ENCODE results near the gene GPR25.

The GPR25 gene

GRCh38 chr1:200874694-200875093 lies 1.9 kb downstream of the GPR25 start:
- H3K9ac ChIP-seq (ENCODE audit: low read depth, low read length, poor library complexity, severe bottlenecking), result no peak overlapping the region

DNA sequence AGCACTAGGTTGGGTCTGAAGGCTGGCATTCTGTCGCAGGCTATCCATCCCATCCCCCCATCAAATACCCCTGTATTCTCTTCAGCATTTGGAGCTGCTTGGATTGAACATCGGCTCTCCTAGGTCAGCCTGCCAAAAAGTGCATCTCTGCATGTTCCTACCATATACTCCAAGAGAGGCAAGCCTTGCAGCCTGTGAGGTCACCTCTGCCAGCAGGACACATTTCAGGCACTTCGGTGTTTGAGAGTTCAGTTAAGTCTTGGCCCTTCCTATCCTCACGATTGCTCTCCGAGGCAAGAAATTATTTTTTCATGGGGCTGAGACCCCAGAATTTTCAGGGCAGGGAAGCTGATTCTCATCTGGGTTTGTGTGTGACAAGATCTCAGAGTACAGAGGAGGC lies 2.6 kb downstream of the GPR25 start:
- Histone ChIP-seq H3K79me2 (ENCODE audit: insufficient read depth, low read length) (peaks cover under 1% of the 10 kb centered on the region; the same call in 1 of the 2 replicates), H2AFZ (ENCODE audit: low read length) (no peak overlapping the region), H3K9me3 (ENCODE audit: insufficient read depth, low read depth, low read length) (no peaks in the 10 kb centered on the region), H3K9me2 (replicated peaks; ENCODE audit: low read depth, low read length) (no peaks in the 10 kb centered on the region), H3K4me3 (ENCODE audit: low read length, poor library complexity, severe bottlenecking) (no peak overlapping the region), H3K27me3 (ENCODE audit: insufficient read depth, low read length, poor library complexity, severe bottlenecking) (no peaks in the 10 kb centered on the region), H3K36me3 (ENCODE audit: insufficient read depth, low read length) (no peaks in the 10 kb centered on the region), H3K4me1 (ENCODE audit: insufficient read depth, low read length, poor library complexity, severe bottlenecking) (peaks cover 39% of the 10 kb centered on the region), H3K4me2 (ENCODE audit: low read depth, low read length, poor library complexity, severe bottlenecking) (no peak overlapping the region), H3K9ac (ENCODE audit: low read depth, low read length, poor library complexity, severe bottlenecking) (no peak overlapping the region), H4K20me1 (ENCODE audit: insufficient read depth, low read length, poor library complexity, severe bottlenecking) (no peaks in the 10 kb centered on the region), H3F3A (ENCODE audit: low read depth) (no peaks in the 10 kb centered on the region)
- TF ChIP-seq CTCF (conservative IDR thresholded peaks at IDR 0.05; ENCODE audit: low read length) (no peak), EZH2phosphoT487 (IDR thresholded peaks at IDR 0.05; ENCODE audit: borderline replicate concordance) (no peak)

More at GRCh38 chr1:200874694-200875093, 1.9 kb downstream of the GPR25 start:
- H4K20me1 ChIP-seq (ENCODE audit: insufficient read depth, low read length, poor library complexity, severe bottlenecking), result no peaks in the 10 kb centered on the region
- H3K79me2 ChIP-seq (ENCODE audit: insufficient read depth, low read length), result no peaks in the 10 kb centered on the region
- no peaks in the 10 kb centered on the region for H3F3A ChIP-seq (ENCODE audit: low read depth)
- peaks cover 39% of the 10 kb centered on the region for H3K4me1 ChIP-seq (ENCODE audit: insufficient read depth, low read length, poor library complexity, severe bottlenecking)
- no peaks in the 10 kb centered on the region for H3K36me3 ChIP-seq (ENCODE audit: insufficient read depth, low read length)
- H3K9me3 ChIP-seq (ENCODE audit: insufficient read depth, low read depth, low read length), result no peaks in the 10 kb centered on the region
- no peak overlapping the region for H2AFZ ChIP-seq (ENCODE audit: low read length)
- no peaks in the 10 kb centered on the region for H3K27me3 ChIP-seq (ENCODE audit: insufficient read depth, low read length, poor library complexity, severe bottlenecking)
- no peak overlapping the region for H3K4me2 ChIP-seq (ENCODE audit: low read depth, low read length, poor library complexity, severe bottlenecking)
- H3K4me3 ChIP-seq (ENCODE audit: low read length, poor library complexity, severe bottlenecking), result no peak overlapping the region
- H3K9me2 ChIP-seq (replicated peaks; ENCODE audit: low read depth, low read length), result no peaks in the 10 kb centered on the region
- no peak for TF ChIP-seq CTCF (conservative IDR thresholded peaks at IDR 0.05; ENCODE audit: low read length)
- TF ChIP-seq EZH2phosphoT487 (IDR thresholded peaks at IDR 0.05; ENCODE audit: borderline replicate concordance), result no peak

- Histone ChIP-seq H3K4me1 (ENCODE audit: insufficient read depth, low read length, poor library complexity, severe bottlenecking) (peaks cover 38% of the 10 kb centered on the region), H3F3A (ENCODE audit: low read depth) (no peaks in the 10 kb centered on the region), H3K9me3 (ENCODE audit: insufficient read depth, low read depth, low read length) (no peaks in the 10 kb centered on the region), H3K9ac (ENCODE audit: low read depth, low read length, poor library complexity, severe bottlenecking) (no peak overlapping the region), H3K4me2 (ENCODE audit: low read depth, low read length, poor library complexity, severe bottlenecking) (no peak overlapping the region), H3K36me3 (ENCODE audit: insufficient read depth, low read length) (no peaks in the 10 kb centered on the region), H2AFZ (ENCODE audit: low read length) (no peak overlapping the region), H3K79me2 (ENCODE audit: insufficient read depth, low read length) (peaks cover 4% of the 10 kb centered on the region; the same call in 1 of the 2 replicates), H3K4me3 (ENCODE audit: low read length, poor library complexity, severe bottlenecking) (no peak overlapping the region), H4K20me1 (ENCODE audit: insufficient read depth, low read length, poor library complexity, severe bottlenecking) (no peaks in the 10 kb centered on the region), H3K9me2 (replicated peaks; ENCODE audit: low read depth, low read length) (no peaks in the 10 kb centered on the region), H3K27me3 (ENCODE audit: insufficient read depth, low read length, poor library complexity, severe bottlenecking) (no peaks in the 10 kb centered on the region)
- TF ChIP-seq CTCF (conservative IDR thresholded peaks at IDR 0.05; ENCODE audit: low read length), result no peak
- TF ChIP-seq EZH2phosphoT487 (IDR thresholded peaks at IDR 0.05; ENCODE audit: borderline replicate concordance), result no peak
These were observed 4.2 kb downstream of the GPR25 start for GRCh38 chr1:200877010-200877409.
